Neural cell (in vitro differentiated cells): Measurements from ENCODE around the gene FRRS1L. TPM values are rescaled to one million over a fixed set of nuclear protein-coding genes. Genes with fewer than 3 reads are reported as not detected.
"Not testable (repeated sequence)": the region's sequence is repeated elsewhere in the genome, so short reads cannot be mapped to it uniquely, and the experiment has no call there.

Source experiments
- H2AFZ ChIP-seq: fragments of 200-600, 300-800 bp; sonication (generic), shearing (Covaris generic); 2 replicates; pipeline ENCODE4 v1.6.0; 2014; ENCODE audit warnings: low read depth, mild to moderate bottlenecking, antibody characterized with exemption, low read length, moderate library complexity
- H3F3A ChIP-seq: fragments of 200-600 bp; shearing (Covaris generic); 2 replicates; pipeline ENCODE4 v1.6.1; 2016; ENCODE audit warnings: mild to moderate bottlenecking, moderate library complexity, mixed read lengths, antibody characterized with exemption, low read length; ENCODE audit not compliant: insufficient read depth, poor library complexity, severe bottlenecking
- H3K27ac ChIP-seq: fragments of 200-600, 300-800 bp; sonication (generic), shearing (Covaris generic); 2 replicates; pipeline ENCODE4 v1.5.1; 2014; ENCODE audit warnings: mild to moderate bottlenecking, low read length, moderate library complexity
- H3K27me3 ChIP-seq: fragments of 300-800, 200-600 bp; sonication (generic), shearing (Covaris generic); 2 replicates; pipeline ENCODE4 v1.6.0; 2014; ENCODE audit warnings: mild to moderate bottlenecking, low read depth, low read length, moderate library complexity; ENCODE audit not compliant: insufficient read depth
- H3K36me3 ChIP-seq: fragments of 300-800, 200-600 bp; sonication (generic), shearing (Covaris generic); 2 replicates; pipeline ENCODE4 v1.5.1; 2014; ENCODE audit warnings: mild to moderate bottlenecking, antibody characterized with exemption, low read length, moderate library complexity; ENCODE audit not compliant: insufficient read depth
- H3K4me2 ChIP-seq: fragments of 300-800, 200-600 bp; sonication (generic), shearing (Covaris generic); 2 replicates; pipeline ENCODE4 v1.6.0; 2014; ENCODE audit warnings: mild to moderate bottlenecking, low read length
- H3K4me3 ChIP-seq: fragments of 300-800, 200-600 bp; sonication (generic), shearing (Covaris generic); 2 replicates; pipeline ENCODE4 v1.5.1; 2014; ENCODE audit warnings: mild to moderate bottlenecking, low read length, moderate library complexity
- H3K79me2 ChIP-seq: fragments of 200-600 bp; shearing (Covaris generic); replicated peaks from 2 replicates; pipeline ENCODE4 v1.6.0; 2014; ENCODE audit warnings: mild to moderate bottlenecking, low read length, moderate library complexity; ENCODE audit not compliant: insufficient read depth
- H3K9ac ChIP-seq: fragments of 300-800, 200-600 bp; sonication (generic), shearing (Covaris generic); 2 replicates; pipeline ENCODE4 v1.6.1; 2016; ENCODE audit warnings: mild to moderate bottlenecking, low read length, mixed read lengths
- H3K9me2 ChIP-seq: fragments of 200-600 bp; shearing (Covaris generic); 2 replicates; pipeline ENCODE4 v1.6.1; 2016; ENCODE audit warnings: mild to moderate bottlenecking, low read length, mixed read lengths; ENCODE audit not compliant: insufficient read depth
- H3K9me3 ChIP-seq: fragments of 200-600, 300-800 bp; sonication (generic), shearing (Covaris generic); 2 replicates; pipeline ENCODE4 v1.6.1; 2016; ENCODE audit warnings: mild to moderate bottlenecking, mixed run types, low read length, moderate library complexity, mixed read lengths
- H4K20me1 ChIP-seq: fragments of 200-600 bp; shearing (Covaris generic); 2 replicates; pipeline ENCODE4 v1.6.1; 2016; ENCODE audit warnings: mild to moderate bottlenecking, mixed run types; ENCODE audit not compliant: insufficient read depth
- CTCF ChIP-seq: fragments of 450-650 bp; IDR thresholded peaks from 2 replicates; pipeline ENCODE4 v1.5.1; 2014; ENCODE audit warnings: antibody characterized with exemption, mild to moderate bottlenecking, moderate library complexity; ENCODE audit not compliant: poor library complexity, severe bottlenecking
- EP300 ChIP-seq: fragments of 450-650 bp; conservative IDR thresholded peaks from 2 replicates; pipeline ENCODE4 v1.6.1; 2014; ENCODE audit warnings: antibody characterized with exemption, mild to moderate bottlenecking, moderate library complexity; ENCODE audit not compliant: poor library complexity, severe bottlenecking
- EZH2 ChIP-seq: fragments of 200-600, 300-800 bp; shearing (Covaris generic), sonication (generic); IDR thresholded peaks from 2 replicates; pipeline ENCODE4 v1.6.1; 2014; ENCODE audit warnings: antibody characterized with exemption, low read length, borderline replicate concordance, mild to moderate bottlenecking; ENCODE audit not compliant: insufficient read depth, poor library complexity, severe bottlenecking
- MXI1 ChIP-seq: fragments of 450-650 bp; conservative IDR thresholded peaks from 2 replicates; pipeline ENCODE4 v1.6.1; 2014; ENCODE audit warnings: antibody characterized with exemption, mild to moderate bottlenecking; ENCODE audit not compliant: poor library complexity, severe bottlenecking
- POLR2AphosphoS5 ChIP-seq: IDR thresholded peaks from 2 replicates; pipeline ENCODE4 v1.6.1; 2012
- RAD21 ChIP-seq: fragments of 450-650 bp; conservative IDR thresholded peaks from 2 replicates; pipeline ENCODE4 v1.6.1; 2014; ENCODE audit warnings: antibody characterized with exemption, mild to moderate bottlenecking, moderate library complexity
- REST ChIP-seq: IDR thresholded peaks from 2 replicates; pipeline ENCODE4 v1.6.1; 2012; ENCODE audit warnings: borderline replicate concordance
- SMC3 ChIP-seq: fragments of 450-650 bp; conservative IDR thresholded peaks from 2 replicates; pipeline ENCODE4 v1.6.1; 2014; ENCODE audit warnings: antibody characterized with exemption, mild to moderate bottlenecking, moderate library complexity; ENCODE audit not compliant: poor library complexity
- TAF1 ChIP-seq: IDR thresholded peaks from 2 replicates; pipeline ENCODE4 v1.6.1; 2012; ENCODE audit warnings: low read depth
- polyA plus RNA-seq: library from polyadenylated mRNA; depleted of rRNA; stranded (reverse); fragments of >200 nt; gene quantifications from 2 replicates; pipeline ENCODE4 v1.2.3, GENCODE V29; 2014

The FRRS1L gene
- polyA plus RNA-seq, 1 donor from 2014 or later: 20.4 TPM

DNA sequence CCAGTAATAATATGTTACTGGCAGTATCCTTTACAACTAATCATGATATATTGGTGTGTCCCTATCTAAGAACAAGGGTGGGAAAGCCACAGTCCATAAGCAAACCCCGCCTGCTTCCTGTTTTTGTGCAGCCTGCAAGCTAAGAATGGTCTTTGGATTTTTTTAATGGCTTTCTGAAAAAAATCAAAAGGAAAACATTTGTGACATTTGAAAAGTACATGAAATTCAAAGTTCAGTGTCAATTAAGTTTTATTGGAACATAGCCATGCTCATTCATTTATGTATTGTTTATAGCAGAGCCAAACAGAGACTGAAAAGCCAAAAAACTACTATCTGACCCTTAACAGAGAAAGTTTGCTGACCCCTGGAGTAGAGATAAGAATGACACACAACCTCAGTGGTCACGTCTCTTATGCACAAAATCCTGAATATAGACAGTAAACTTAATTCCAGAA is 34.5 kb downstream of the FRRS1L start:
- Histone ChIP-seq H3F3A (no peaks in the 10 kb centered on the region), H3K4me3 (no peak overlapping the region)
- no peak for TF ChIP-seq SMC3
- no peak for TF ChIP-seq TAF1
- TF ChIP-seq EP300: no peak
- TF ChIP-seq RAD21: no peak
- TF ChIP-seq MXI1: no peak
- no peak for TF ChIP-seq CTCF
- no peak for TF ChIP-seq POLR2AphosphoS5
- no peak for TF ChIP-seq REST
- no peak for TF ChIP-seq EZH2

DNA sequence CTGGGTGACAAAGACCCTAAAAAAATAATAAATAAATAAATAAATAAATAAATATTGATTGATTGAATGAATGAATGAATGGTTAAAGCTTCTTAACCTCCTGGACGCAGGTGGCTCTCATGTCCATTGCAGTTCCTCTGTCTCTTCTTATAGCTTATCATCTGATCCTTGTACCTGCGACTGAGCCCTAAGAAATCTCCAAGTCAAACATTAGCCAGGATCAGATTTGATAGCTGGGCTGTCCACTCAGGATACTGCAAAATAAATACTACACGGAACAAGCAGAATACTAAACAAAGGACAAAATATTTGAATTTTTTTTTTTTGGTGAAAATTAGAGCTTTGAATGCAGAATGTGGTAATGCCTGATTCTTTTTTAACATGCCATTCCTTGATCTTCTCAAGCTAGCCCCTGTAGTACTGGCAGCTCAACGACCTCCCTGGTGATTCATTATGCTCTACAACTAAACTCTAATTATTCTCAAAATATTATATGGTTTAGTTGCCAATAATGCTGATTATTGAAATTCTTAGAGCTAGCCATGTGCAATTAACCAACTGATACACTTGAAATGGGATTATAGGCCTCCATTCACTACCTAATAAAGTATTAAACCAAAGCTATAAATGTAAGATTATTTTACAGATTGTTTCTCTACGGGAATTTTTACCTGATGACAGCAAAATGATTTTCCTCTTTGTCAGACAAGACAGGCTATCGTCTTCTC is 37.4 kb downstream of the FRRS1L start:
- no peak overlapping the region for H2AFZ ChIP-seq
- no peaks in the 10 kb centered on the region for H3K9me3 ChIP-seq
- H3K27ac ChIP-seq: no peak overlapping the region
- H3K79me2 ChIP-seq: no peaks in the 10 kb centered on the region
- no peaks in the 10 kb centered on the region for H3K9me2 ChIP-seq
- TF ChIP-seq EZH2 (no peak), CTCF (no peak), POLR2AphosphoS5 (no peak), EP300 (no peak), SMC3 (no peak), MXI1 (no peak), REST (no peak), RAD21 (no peak), TAF1 (no peak)
- no peaks in the 10 kb centered on the region for H3K36me3 ChIP-seq
- no peak overlapping the region for H3K4me3 ChIP-seq
- no peak overlapping the region for H3K4me2 ChIP-seq
- no peaks in the 10 kb centered on the region for H4K20me1 ChIP-seq
- no peaks in the 10 kb centered on the region for H3K27me3 ChIP-seq
- H3K9ac ChIP-seq: no peak overlapping the region
- H3F3A ChIP-seq: no peaks in the 10 kb centered on the region

More for the DNA sequence above, 34.5 kb downstream of the FRRS1L start:
- H3K27ac ChIP-seq: no peak overlapping the region
- no peaks in the 10 kb centered on the region for H3K36me3 ChIP-seq
- H4K20me1 ChIP-seq: no peaks in the 10 kb centered on the region
- H3K4me2 ChIP-seq: no peak overlapping the region
- no peaks in the 10 kb centered on the region for H3K79me2 ChIP-seq
- no peak overlapping the region for H3K9ac ChIP-seq
- H3K9me2 ChIP-seq: no peaks in the 10 kb centered on the region
- H2AFZ ChIP-seq: no peak overlapping the region
- H3K27me3 ChIP-seq: no peaks in the 10 kb centered on the region
- H3K9me3 ChIP-seq: no peaks in the 10 kb centered on the region

- H3K4me2 ChIP-seq, H3K79me2 ChIP-seq, H3F3A ChIP-seq, H3K9ac ChIP-seq, H3K27me3 ChIP-seq, H2AFZ ChIP-seq, H3K9me2 ChIP-seq, H3K4me3 ChIP-seq, H3K36me3 ChIP-seq, H3K27ac ChIP-seq, H4K20me1 ChIP-seq, H3K9me3 ChIP-seq: not testable (repeated sequence)
Observed at GRCh38 chr9:109126671-109127070, 40.4 kb downstream of the FRRS1L start.
